ENCODE measurements around the gene TMEM18. TPM values are rescaled to one million over a fixed set of nuclear protein-coding genes. Genes with fewer than 3 reads are reported as not detected.

TMEM18 gene
- total and polyA plus RNA-seq, 2 experiments from 2014 or later, result 15.0 to 41.9 TPM

DNA sequence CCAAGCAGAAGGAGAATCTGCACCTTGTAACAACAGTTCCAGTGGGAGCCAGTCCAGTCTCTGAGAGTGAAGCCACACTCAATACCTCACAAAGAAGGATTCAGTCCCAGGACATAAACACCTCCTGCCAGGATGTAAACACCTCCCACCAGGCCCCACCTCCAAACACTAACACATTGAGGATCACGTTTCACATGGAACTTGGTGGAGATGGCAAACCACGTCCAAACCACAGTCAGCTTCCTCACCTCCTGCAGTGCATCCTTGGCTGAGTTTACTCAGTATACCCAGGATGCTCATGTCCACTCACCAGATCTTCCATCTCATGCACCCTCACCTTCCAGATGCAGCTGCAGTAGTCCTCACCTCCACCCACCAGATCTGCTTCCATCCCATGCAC, 37.8 kb upstream of the TMEM18 start:
- peaks cover 8% of the 10 kb centered on the region for H3K27me3 Mint-ChIP-seq (ENCODE audit: insufficient read depth, low read depth, poor library complexity)
- H3K79me2 ChIP-seq (replicated peaks; ENCODE audit: insufficient read depth), result no peaks in the 10 kb centered on the region
- no peaks in the 10 kb centered on the region for H3K9me2 ChIP-seq (ENCODE audit: insufficient read depth)
- H3K27ac ChIP-seq (ENCODE audit: low read depth), result no peak overlapping the region
- 0 out of 2 replicates have a peak, but pooled peaks cover 5% of the 10 kb centered on the region for H3K4me1 ChIP-seq (ENCODE audit: insufficient read depth)
- TF ChIP-seq JUNB (IDR thresholded peaks at IDR 0.05; ENCODE audit: unreplicated experiment), result no peak
- TF ChIP-seq, protein P1, sequence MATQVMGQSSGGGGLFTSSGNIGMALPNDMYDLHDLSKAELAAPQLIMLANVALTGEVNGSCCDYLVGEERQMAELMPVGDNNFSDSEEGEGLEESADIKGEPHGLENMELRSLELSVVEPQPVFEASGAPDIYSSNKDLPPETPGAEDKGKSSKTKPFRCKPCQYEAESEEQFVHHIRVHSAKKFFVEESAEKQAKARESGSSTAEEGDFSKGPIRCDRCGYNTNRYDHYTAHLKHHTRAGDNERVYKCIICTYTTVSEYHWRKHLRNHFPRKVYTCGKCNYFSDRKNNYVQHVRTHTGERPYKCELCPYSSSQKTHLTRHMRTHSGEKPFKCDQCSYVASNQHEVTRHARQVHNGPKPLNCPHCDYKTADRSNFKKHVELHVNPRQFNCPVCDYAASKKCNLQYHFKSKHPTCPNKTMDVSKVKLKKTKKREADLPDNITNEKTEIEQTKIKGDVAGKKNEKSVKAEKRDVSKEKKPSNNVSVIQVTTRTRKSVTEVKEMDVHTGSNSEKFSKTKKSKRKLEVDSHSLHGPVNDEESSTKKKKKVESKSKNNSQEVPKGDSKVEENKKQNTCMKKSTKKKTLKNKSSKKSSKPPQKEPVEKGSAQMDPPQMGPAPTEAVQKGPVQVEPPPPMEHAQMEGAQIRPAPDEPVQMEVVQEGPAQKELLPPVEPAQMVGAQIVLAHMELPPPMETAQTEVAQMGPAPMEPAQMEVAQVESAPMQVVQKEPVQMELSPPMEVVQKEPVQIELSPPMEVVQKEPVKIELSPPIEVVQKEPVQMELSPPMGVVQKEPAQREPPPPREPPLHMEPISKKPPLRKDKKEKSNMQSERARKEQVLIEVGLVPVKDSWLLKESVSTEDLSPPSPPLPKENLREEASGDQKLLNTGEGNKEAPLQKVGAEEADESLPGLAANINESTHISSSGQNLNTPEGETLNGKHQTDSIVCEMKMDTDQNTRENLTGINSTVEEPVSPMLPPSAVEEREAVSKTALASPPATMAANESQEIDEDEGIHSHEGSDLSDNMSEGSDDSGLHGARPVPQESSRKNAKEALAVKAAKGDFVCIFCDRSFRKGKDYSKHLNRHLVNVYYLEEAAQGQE (IDR thresholded peaks at IDR 0.05; ENCODE audit: unreplicated experiment), result no peak
- TF ChIP-seq ZNF331 (CRISPR knock-in tag; IDR thresholded peaks at IDR 0.05; ENCODE audit: low read depth), result no peak
- no peak for TF ChIP-seq POLR2AphosphoS5 (IDR thresholded peaks at IDR 0.05; ENCODE audit: low read depth)
- TF ChIP-seq STAT1 (IDR thresholded peaks at IDR 0.05; ENCODE audit: unreplicated experiment), result no peak
- no peak for TF ChIP-seq CREB1 (CRISPR knock-in tag; IDR thresholded peaks at IDR 0.05; ENCODE audit: low read depth)
- TF ChIP-seq, protein P2, sequence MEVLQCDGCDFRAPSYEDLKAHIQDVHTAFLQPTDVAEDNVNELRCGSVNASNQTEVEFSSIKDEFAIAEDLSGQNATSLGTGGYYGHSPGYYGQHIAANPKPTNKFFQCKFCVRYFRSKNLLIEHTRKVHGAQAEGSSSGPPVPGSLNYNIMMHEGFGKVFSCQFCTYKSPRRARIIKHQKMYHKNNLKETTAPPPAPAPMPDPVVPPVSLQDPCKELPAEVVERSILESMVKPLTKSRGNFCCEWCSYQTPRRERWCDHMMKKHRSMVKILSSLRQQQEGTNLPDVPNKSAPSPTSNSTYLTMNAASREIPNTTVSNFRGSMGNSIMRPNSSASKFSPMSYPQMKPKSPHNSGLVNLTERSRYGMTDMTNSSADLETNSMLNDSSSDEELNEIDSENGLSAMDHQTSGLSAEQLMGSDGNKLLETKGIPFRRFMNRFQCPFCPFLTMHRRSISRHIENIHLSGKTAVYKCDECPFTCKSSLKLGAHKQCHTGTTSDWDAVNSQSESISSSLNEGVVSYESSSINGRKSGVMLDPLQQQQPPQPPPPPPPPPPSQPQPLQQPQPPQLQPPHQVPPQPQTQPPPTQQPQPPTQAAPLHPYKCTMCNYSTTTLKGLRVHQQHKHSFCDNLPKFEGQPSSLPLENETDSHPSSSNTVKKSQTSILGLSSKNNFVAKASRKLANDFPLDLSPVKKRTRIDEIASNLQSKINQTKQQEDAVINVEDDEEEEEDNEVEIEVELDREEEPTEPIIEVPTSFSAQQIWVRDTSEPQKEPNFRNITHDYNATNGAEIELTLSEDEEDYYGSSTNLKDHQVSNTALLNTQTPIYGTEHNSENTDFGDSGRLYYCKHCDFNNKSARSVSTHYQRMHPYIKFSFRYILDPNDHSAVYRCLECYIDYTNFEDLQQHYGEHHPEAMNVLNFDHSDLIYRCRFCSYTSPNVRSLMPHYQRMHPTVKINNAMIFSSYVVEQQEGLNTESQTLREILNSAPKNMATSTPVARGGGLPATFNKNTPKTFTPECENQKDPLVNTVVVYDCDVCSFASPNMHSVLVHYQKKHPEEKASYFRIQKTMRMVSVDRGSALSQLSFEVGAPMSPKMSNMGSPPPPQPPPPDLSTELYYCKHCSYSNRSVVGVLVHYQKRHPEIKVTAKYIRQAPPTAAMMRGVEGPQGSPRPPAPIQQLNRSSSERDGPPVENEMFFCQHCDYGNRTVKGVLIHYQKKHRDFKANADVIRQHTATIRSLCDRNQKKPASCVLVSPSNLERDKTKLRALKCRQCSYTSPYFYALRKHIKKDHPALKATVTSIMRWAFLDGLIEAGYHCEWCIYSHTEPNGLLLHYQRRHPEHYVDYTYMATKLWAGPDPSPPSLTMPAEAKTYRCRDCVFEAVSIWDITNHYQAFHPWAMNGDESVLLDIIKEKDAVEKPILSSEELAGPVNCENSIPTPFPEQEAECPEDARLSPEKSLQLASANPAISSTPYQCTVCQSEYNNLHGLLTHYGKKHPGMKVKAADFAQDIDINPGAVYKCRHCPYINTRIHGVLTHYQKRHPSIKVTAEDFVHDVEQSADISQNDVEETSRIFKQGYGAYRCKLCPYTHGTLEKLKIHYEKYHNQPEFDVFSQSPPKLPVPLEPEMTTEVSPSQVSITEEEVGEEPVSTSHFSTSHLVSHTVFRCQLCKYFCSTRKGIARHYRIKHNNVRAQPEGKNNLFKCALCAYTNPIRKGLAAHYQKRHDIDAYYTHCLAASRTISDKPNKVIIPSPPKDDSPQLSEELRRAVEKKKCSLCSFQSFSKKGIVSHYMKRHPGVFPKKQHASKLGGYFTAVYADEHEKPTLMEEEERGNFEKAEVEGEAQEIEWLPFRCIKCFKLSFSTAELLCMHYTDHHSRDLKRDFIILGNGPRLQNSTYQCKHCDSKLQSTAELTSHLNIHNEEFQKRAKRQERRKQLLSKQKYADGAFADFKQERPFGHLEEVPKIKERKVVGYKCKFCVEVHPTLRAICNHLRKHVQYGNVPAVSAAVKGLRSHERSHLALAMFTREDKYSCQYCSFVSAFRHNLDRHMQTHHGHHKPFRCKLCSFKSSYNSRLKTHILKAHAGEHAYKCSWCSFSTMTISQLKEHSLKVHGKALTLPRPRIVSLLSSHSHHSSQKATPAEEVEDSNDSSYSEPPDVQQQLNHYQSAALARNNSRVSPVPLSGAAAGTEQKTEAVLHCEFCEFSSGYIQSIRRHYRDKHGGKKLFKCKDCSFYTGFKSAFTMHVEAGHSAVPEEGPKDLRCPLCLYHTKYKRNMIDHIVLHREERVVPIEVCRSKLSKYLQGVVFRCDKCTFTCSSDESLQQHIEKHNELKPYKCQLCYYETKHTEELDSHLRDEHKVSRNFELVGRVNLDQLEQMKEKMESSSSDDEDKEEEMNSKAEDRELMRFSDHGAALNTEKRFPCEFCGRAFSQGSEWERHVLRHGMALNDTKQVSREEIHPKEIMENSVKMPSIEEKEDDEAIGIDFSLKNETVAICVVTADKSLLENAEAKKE (CRISPR knock-in tag; IDR thresholded peaks at IDR 0.05), result no peak
- TF ChIP-seq, protein P3, sequence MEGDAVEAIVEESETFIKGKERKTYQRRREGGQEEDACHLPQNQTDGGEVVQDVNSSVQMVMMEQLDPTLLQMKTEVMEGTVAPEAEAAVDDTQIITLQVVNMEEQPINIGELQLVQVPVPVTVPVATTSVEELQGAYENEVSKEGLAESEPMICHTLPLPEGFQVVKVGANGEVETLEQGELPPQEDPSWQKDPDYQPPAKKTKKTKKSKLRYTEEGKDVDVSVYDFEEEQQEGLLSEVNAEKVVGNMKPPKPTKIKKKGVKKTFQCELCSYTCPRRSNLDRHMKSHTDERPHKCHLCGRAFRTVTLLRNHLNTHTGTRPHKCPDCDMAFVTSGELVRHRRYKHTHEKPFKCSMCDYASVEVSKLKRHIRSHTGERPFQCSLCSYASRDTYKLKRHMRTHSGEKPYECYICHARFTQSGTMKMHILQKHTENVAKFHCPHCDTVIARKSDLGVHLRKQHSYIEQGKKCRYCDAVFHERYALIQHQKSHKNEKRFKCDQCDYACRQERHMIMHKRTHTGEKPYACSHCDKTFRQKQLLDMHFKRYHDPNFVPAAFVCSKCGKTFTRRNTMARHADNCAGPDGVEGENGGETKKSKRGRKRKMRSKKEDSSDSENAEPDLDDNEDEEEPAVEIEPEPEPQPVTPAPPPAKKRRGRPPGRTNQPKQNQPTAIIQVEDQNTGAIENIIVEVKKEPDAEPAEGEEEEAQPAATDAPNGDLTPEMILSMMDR (conservative IDR thresholded peaks at IDR 0.05; ENCODE audit: low read depth in 2 of 2), result no peak
- TF ChIP-seq EZH2 (IDR thresholded peaks at IDR 0.05; ENCODE audit: low read depth, unreplicated experiment), result no peak
- TF ChIP-seq ZNF114 (CRISPR knock-in tag; IDR thresholded peaks at IDR 0.05), result no peak
- TF ChIP-seq, protein P4, sequence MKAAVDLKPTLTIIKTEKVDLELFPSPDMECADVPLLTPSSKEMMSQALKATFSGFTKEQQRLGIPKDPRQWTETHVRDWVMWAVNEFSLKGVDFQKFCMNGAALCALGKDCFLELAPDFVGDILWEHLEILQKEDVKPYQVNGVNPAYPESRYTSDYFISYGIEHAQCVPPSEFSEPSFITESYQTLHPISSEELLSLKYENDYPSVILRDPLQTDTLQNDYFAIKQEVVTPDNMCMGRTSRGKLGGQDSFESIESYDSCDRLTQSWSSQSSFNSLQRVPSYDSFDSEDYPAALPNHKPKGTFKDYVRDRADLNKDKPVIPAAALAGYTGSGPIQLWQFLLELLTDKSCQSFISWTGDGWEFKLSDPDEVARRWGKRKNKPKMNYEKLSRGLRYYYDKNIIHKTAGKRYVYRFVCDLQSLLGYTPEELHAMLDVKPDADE (IDR thresholded peaks at IDR 0.05), result no peak
- no peak for TF ChIP-seq NANOG (IDR thresholded peaks at IDR 0.05; ENCODE audit: borderline replicate concordance)
- no peak for TF ChIP-seq EZH2phosphoT487 (IDR thresholded peaks at IDR 0.05; ENCODE audit: unreplicated experiment)
- DNase-seq (ENCODE audit: low spot score), result no peak
- no peak overlapping the region for H3K4me3 ChIP-seq
- no peaks in the 10 kb centered on the region; the same call in 2 of the 3 replicates for H3K9me3 Mint-ChIP-seq
- H3K36me3 Mint-ChIP-seq (ENCODE audit: low read depth), result no peaks in the 10 kb centered on the region
- H4K20me1 ChIP-seq (replicated peaks; ENCODE audit: insufficient read depth), result no peaks in the 10 kb centered on the region
- H3K27ac Mint-ChIP-seq, result no peak overlapping the region
- H3K4me3 Mint-ChIP-seq, result no peak overlapping the region; the same call in 2 of the 3 replicates
- H3K4me2 ChIP-seq, result no peak overlapping the region
- H3K27me3 ChIP-seq (ENCODE audit: insufficient read depth), result no peaks in the 10 kb centered on the region
- no peak; the same call in 1 of the 3 replicates for ATAC-seq
- no peaks in the 10 kb centered on the region for H3K36me3 ChIP-seq (ENCODE audit: insufficient read depth)
- peaks cover 19% of the 10 kb centered on the region for H3K4me1 Mint-ChIP-seq
- H2AFZ ChIP-seq, result peak overlapping the region; percentile 39; the same call in 1 of the 2 replicates
- H3F3A ChIP-seq (replicated peaks; ENCODE audit: low read depth), result no peaks in the 10 kb centered on the region
